SIG-M5 treated with dmso at 0.1 percent for 504 hours (cell line): ENCODE measurements around the gene IFNB1.

Experiments
- DNase-seq: peaks from one replicate; lab custom pipeline; 2025; ENCODE audit not compliant: unreplicated experiment; lab: John Stamatoyannopoulos, UW

The IFNB1 gene

GRCh38 chr9:21077781-21078180, at the start of gene IFNB1:
Gene IFNB1 (minus strand): TSS chr9:21077942. CDS start chr9:21077869, 73 bp downstream.
- DNase-seq = no peak

GRCh38 chr9:21121595-21122251, 44.0 kb upstream of the IFNB1 start:
- no peak for DNase-seq

DNA sequence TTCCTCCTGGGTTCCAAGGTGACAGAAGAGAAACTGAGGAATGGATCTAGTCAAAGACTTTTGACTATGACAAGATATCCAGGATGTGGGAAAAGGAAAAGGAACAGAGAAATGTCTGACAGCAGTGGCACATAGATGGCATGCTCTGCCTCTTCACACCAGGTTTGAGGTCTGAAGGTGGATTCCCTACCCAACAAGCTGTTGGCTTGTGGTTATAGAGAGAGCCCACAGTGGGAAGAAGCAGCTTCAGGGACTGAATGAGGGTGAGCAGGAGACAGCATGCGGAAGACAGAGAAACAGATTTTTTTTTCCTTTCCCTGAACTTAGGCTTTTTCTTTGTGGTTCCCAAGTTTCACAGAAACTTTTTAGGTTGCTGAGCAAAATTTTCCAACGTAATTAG, 43.3 kb upstream of the IFNB1 start:
- no peak for DNase-seq

DNA sequence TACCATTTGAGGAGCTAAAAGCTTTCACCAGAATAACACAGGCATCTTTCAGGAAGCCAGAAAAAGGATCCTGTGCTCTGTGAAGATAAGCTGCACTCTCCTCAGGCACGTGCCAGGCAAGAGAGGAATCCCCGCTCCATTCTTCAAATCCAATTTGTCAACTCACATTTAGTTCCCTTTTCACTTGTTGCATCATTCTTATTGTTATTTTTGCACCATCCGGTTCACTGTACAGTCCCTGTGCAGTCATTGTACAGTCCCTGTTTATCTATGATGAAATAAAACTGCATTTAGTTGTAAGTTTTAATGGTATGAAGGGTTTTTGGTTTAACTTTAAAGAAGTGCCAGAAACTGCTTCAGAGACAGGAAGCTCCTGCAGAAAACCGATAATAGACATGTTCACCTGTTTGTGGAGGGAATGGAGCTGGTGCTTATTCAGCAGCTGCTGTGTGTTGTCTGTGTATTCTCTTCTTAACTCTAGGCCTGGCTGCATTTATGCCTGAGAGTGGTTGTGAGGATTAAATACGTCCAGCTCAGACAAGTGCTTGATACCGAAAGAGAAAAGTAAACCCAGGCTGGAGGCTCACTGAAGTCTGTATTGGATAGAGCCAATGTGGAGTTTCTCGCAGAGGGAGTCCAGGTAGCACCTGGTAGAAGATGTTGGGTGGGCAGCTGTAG, 41.5 kb upstream of the IFNB1 start:
- DNase-seq = peak; percentile 91

DNA sequence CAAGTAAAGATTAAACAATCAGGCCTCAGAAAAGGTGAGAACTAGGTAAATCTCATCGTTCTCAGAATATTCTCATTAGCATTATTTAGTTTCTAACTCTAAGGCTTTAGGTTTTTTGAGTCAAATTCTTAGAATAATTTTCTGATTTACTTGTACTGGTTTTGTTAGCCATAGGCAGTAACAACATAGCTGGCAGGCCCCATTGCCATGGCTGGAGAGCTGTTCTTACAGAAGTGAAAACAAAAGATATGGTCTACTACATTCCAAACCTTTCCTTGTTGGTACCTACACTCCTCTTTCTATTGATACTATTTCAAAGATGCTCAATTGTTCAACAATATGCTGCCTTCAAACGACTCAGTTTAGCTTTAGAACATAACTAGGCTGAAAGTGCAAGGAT, 36.6 kb upstream of the IFNB1 start:
- DNase-seq = no peak

- peak; percentile 64 for DNase-seq
Measured at GRCh38 chr9:21110708-21111576, 33.2 kb upstream of the IFNB1 start.

DNA sequence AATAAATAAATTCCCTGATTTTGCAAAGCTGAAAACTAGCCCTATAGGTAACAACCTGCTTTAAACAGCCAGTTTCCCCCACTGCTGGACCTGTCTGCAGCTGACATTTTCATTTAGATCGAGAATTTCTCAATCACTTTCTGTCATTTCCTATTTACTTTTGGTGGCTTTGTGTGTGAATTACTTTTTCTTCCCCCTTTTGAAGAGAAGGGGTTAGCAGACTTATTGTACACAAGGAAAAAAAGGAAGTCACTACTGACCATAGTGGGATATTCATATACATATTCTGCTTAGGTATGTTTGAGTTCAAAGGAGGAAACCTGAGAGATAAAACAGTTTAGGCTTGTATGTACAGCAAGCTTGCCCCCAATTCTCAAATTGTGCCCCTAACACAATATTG, 27.0 kb upstream of the IFNB1 start:
- peak; percentile 91 for DNase-seq

- DNase-seq = no peak
Measured at GRCh38 chr9:21102305-21102704, 24.6 kb upstream of the IFNB1 start.

DNA sequence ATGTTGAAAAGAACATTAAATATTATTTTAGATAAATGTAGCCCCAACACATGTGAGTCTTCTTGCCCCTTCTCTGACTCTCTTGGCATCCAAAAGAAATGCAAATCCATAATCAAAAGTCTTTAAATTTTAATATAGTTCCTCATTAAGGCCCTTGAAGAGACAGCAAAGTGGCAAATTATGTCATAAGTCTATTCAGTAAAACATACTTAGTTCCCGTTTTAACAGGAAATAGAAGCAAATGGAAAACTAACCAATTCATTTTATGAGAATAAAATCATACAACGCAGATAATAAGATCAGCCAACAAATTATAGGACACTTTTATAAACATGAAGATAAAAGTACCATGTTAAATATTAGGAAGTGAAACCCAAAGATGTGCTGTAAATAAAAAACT, 20.1 kb upstream of the IFNB1 start:
- DNase-seq = peak; percentile 40

DNA sequence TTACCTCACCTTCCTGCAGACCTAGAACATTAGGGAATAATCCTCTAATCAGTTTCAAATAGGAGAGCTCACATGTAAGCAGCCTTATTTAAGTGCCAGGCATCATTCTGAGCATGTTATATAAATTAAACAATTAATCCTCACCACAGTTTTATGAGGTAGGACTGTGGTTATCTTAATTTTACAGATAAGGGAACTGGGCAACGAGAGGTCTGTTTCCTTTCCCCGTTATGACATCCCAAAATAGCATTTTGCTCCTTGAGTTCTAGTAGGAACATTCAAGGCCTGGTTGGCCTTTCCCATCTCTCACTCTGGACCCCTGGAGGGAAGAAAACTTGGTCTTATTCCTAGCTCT, 19.1 kb upstream of the IFNB1 start:
- DNase-seq = no peak

DNA sequence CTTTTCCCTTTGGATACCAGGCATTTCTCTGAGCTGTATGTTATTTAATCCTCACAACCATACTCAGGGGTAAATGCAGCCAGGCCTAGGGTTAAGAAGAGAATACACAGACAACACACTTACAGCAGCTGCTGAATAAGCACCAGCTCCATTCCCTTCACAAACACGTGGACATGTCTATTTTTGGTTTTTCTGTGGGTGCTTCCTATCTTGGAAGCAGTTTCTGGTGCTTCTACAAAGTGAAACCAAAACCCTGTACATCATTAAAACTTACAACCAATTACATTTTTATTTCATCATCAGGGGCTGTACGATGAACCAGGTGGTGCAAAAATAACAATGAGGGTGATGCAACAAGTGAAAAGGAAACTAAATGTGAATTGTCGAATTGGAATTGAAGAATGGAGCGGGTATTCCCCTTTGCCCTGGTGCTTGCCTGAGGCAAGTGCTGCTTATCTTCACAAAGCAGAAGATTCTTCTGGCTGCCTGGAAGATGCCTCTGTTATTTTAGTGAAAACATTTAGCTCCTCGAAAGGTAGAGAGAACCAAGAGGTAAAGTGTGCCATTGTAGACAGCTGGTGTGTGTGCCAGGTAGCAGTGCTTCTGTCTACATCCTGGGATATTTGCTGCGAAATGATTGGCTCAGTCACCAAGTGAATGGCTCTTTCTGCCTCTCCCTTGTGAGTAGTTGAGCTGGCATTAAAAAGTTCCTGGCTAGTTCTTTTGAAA, 18.6 kb upstream of the IFNB1 start:
- DNase-seq = peak; percentile 64

- no peak for DNase-seq
Measured at GRCh38 chr9:21095561-21095960, 17.8 kb upstream of the IFNB1 start.

GRCh38 chr9:21086538-21086937, 8.8 kb upstream of the IFNB1 start:
- DNase-seq = no peak

DNA sequence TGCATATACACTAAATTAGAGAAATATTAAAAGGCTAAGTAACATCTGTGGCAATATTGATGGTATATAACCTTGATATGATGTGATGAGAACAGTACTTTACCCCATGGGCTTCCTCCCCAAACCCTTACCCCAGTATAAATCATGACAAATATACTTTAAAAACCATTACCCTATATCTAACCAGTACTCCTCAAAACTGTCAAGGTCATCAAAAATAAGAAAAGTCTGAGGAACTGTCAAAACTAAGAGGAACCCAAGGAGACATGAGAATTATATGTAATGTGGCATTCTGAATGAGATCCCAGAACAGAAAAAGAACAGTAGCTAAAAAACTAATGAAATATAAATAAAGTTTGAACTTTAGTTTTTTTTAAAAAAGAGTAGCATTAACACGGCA, 7.3 kb upstream of the IFNB1 start:
- DNase-seq = no peak

DNA sequence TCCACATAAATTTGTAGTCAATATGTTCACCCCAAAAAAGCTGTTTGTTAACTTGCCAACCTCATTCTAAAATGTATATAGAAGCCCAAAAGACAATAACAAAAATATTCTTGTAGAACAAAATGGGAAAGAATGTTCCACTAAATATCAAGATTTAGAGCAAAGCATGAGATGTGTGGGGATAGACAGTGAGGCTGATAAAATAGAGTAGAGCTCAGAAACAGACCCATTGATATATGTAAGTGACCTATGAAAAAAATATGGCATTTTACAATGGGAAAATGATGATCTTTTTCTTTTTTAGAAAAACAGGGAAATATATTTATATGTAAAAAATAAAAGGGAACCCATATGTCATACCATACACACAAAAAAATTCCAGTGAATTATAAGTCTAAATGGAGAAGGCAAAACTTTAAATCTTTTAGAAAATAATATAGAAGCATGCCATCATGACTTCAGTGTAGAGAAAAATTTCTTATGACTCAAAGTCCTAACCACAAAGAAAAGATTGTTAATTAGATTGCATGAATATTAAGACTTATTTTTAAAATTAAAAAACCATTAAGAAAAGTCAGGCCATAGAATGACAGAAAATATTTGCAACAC, 6.6 kb upstream of the IFNB1 start:
- no peak for DNase-seq

GRCh38 chr9:21082671-21083070, 4.9 kb upstream of the IFNB1 start:
- no peak for DNase-seq

DNA sequence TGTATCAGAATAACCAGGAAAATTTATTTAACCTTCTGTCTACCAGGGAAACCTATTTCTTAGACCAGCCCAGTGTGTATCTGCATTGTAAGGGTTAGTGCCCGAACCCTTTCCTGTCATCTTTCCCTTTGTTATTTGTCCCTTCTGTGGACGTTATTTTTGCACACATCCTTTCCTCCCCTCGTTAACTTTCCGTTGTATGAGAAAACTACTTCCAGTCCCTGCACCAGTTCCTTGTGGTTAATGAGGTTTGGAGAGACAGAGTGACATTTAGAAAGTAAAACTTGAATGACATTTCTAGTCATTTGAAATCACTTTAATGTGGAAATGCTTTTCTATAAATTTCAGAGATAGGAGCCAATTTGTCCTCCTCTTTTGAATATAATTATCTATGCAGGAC, 4.3 kb upstream of the IFNB1 start:
- DNase-seq = peak; percentile 69

GRCh38 chr9:21081451-21081850, 3.7 kb upstream of the IFNB1 start:
- peak; percentile 13 for DNase-seq

- no peak for DNase-seq
Measured at GRCh38 chr9:21080793-21081192, 3.1 kb upstream of the IFNB1 start.

DNA sequence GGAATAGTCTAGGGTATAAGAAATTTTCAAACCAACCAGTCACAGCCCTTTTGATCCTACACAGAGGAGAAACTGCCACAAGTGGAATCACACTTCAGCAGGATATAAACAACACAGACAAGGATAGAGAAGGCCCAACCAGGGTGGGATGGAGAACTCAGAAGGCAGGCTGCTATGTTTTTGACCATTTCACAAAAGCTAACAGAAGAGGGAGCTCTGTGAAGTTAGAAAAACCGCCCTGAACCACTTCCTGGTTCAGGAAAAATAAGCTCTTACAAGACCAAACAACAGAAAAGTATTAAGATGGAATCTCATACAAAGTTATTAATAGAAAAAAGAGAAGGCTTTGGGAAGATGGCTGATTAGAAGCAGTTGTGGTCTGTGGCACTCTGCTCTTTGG, 960 bp upstream of the IFNB1 start:
- DNase-seq = peak; percentile 27

DNA sequence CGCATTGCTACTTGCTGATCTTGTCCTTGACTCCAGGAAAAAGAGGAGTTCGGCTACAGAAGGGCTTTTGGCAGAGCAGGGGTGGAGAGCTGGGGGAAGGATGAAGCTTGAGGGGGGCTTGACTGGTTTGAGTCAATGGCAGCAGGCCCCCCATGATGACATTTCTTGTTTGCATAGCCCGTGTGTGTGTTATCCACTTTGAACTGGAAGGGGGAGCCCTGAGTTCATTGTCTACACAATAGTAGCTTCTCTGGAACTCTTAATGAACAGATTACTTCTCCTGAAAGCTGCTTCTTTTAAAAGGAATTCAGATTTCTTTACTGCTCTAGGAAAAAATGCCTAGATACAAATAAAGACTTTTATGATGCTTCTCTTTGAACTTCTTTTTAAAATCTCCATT, 2.3 kb downstream of the IFNB1 start:
- DNase-seq = no peak
